ENCODE measurements around the gene OPTC. TPM values are rescaled to one million over a fixed set of nuclear protein-coding genes. Genes with fewer than 3 reads are reported as not detected.

OPTC gene
- total RNA-seq, 1 experiment from 2014 or later: not detected

- TF ChIP-seq CTCF (IDR thresholded peaks at IDR 0.05 in 2 of 3, conservative IDR thresholded peaks at IDR 0.05 in 1 of 3; ENCODE audit: borderline replicate concordance in 1 of 3, insufficient read depth in 1 of 3, low read depth in 2 of 3, low read length in 2 of 3) (no peak), FOSL1 (IDR thresholded peaks at IDR 0.05; ENCODE audit: low read depth) (no peak)
Observed at GRCh38 chr1:203516184-203516583, 22.2 kb downstream of the OPTC start (continued).

- H2AFZ ChIP-seq (ENCODE audit: low read depth, low read length, poor library complexity, severe bottlenecking): no peak overlapping the region
- H3K9me3 ChIP-seq (ENCODE audit: control insufficient read depth in 1 of 2, insufficient read depth in 1 of 2, low read depth in 1 of 2, low read length in 2 of 2): no peaks in the 10 kb centered on the region
- POLR2A ChIA-PET: interaction anchor here (0.6 kb wide), 1 partner anchor 109 kb away, joined by 3 read pairs; no protein-coding TSS in a partner anchor
- TF ChIP-seq POLR2AphosphoS5 (IDR thresholded peaks at IDR 0.05; ENCODE audit: low read depth, low read length) (no peak), ZBTB33 (IDR thresholded peaks at IDR 0.05; ENCODE audit: extremely low read depth, insufficient replicate concordance, low read length) (no peak), SP1 (IDR thresholded peaks at IDR 0.05; ENCODE audit: low read depth) (no peak), CBX3 (IDR thresholded peaks at IDR 0.05; ENCODE audit: low read depth) (no peak), CTCF (IDR thresholded peaks at IDR 0.05 in 2 of 3, conservative IDR thresholded peaks at IDR 0.05 in 1 of 3; ENCODE audit: borderline replicate concordance in 1 of 3, insufficient read depth in 1 of 3, low read depth in 2 of 3, low read length in 2 of 3) (no peak)
- no peaks in the 10 kb centered on the region for H4K20me1 ChIP-seq (ENCODE audit: insufficient read depth)
- H3K36me3 ChIP-seq (ENCODE audit: control insufficient read depth in 1 of 2, insufficient read depth in 2 of 2, low read length in 2 of 2): no peaks in the 10 kb centered on the region
- RAD21 ChIA-PET (ENCODE audit: low non-redundant PET in 1 of 2, low total read pairs in 2 of 2, uncharacterized antibody in 2 of 2, unreplicated experiment in 2 of 2): no interaction called here
- H3K27ac ChIP-seq (ENCODE audit: low read depth, low read length): no peak overlapping the region
- no peaks in the 10 kb centered on the region for H3K9me2 ChIP-seq (ENCODE audit: insufficient read depth)
- H3K79me2 ChIP-seq (ENCODE audit: insufficient read depth, low read length): no peaks in the 10 kb centered on the region
- H3K4me2 ChIP-seq (ENCODE audit: low read length): no peak overlapping the region
- BruUV-seq (replicated peaks): no TSS peak
- CTCF ChIA-PET: no interaction called here
- no peak overlapping the region for H3K9ac ChIP-seq (ENCODE audit: low read length)
- no peak overlapping the region for H3K4me3 ChIP-seq (replicated peaks in 1 of 2; ENCODE audit: low read depth in 1 of 2, low read length in 2 of 2)
- intact Hi-C loops (cut with micrococcal nuclease): no loop called here
- H3K4me1 ChIP-seq (ENCODE audit: control insufficient read depth in 1 of 2, insufficient read depth in 2 of 2, low read length in 2 of 2): peaks cover 23 to 40% of the 10 kb centered on the region in 2 experiments
- ATAC-seq (no peak), DNase-seq (ENCODE audit: low read depth, low spot score) (no peak)
- H3K27me3 ChIP-seq (ENCODE audit: insufficient read depth, low read length): no peaks in the 10 kb centered on the region
Observed at GRCh38 chr1:203516906-203517305, 23.0 kb downstream of the OPTC start.
